Neural cell (in vitro differentiated cells): ENCODE data around the gene CCDC12. TPM values are rescaled to one million over a fixed set of nuclear protein-coding genes. Genes with fewer than 3 reads are reported as not detected.

Source experiments
- H2AFZ ChIP-seq: fragments of 200-600, 300-800 bp; sonication (generic), shearing (Covaris generic); 2 replicates; pipeline ENCODE4 v1.6.0; 2014; ENCODE audit warnings: low read depth, mild to moderate bottlenecking, antibody characterized with exemption, low read length, moderate library complexity
- H3F3A ChIP-seq: fragments of 200-600 bp; shearing (Covaris generic); 2 replicates; pipeline ENCODE4 v1.6.1; 2016; ENCODE audit warnings: mild to moderate bottlenecking, moderate library complexity, mixed read lengths, antibody characterized with exemption, low read length; ENCODE audit not compliant: insufficient read depth, poor library complexity, severe bottlenecking
- H3K27ac ChIP-seq: fragments of 200-600, 300-800 bp; sonication (generic), shearing (Covaris generic); 2 replicates; pipeline ENCODE4 v1.5.1; 2014; ENCODE audit warnings: mild to moderate bottlenecking, low read length, moderate library complexity
- H3K27me3 ChIP-seq: fragments of 300-800, 200-600 bp; sonication (generic), shearing (Covaris generic); 2 replicates; pipeline ENCODE4 v1.6.0; 2014; ENCODE audit warnings: mild to moderate bottlenecking, low read depth, low read length, moderate library complexity; ENCODE audit not compliant: insufficient read depth
- H3K36me3 ChIP-seq: fragments of 300-800, 200-600 bp; sonication (generic), shearing (Covaris generic); 2 replicates; pipeline ENCODE4 v1.5.1; 2014; ENCODE audit warnings: mild to moderate bottlenecking, antibody characterized with exemption, low read length, moderate library complexity; ENCODE audit not compliant: insufficient read depth
- H3K4me2 ChIP-seq: fragments of 300-800, 200-600 bp; sonication (generic), shearing (Covaris generic); 2 replicates; pipeline ENCODE4 v1.6.0; 2014; ENCODE audit warnings: mild to moderate bottlenecking, low read length
- H3K4me3 ChIP-seq: fragments of 300-800, 200-600 bp; sonication (generic), shearing (Covaris generic); 2 replicates; pipeline ENCODE4 v1.5.1; 2014; ENCODE audit warnings: mild to moderate bottlenecking, low read length, moderate library complexity
- H3K79me2 ChIP-seq: fragments of 200-600 bp; shearing (Covaris generic); replicated peaks from 2 replicates; pipeline ENCODE4 v1.6.0; 2014; ENCODE audit warnings: mild to moderate bottlenecking, low read length, moderate library complexity; ENCODE audit not compliant: insufficient read depth
- H3K9ac ChIP-seq: fragments of 300-800, 200-600 bp; sonication (generic), shearing (Covaris generic); 2 replicates; pipeline ENCODE4 v1.6.1; 2016; ENCODE audit warnings: mild to moderate bottlenecking, low read length, mixed read lengths
- H3K9me2 ChIP-seq: fragments of 200-600 bp; shearing (Covaris generic); 2 replicates; pipeline ENCODE4 v1.6.1; 2016; ENCODE audit warnings: mild to moderate bottlenecking, low read length, mixed read lengths; ENCODE audit not compliant: insufficient read depth
- H3K9me3 ChIP-seq: fragments of 200-600, 300-800 bp; sonication (generic), shearing (Covaris generic); 2 replicates; pipeline ENCODE4 v1.6.1; 2016; ENCODE audit warnings: mild to moderate bottlenecking, mixed run types, low read length, moderate library complexity, mixed read lengths
- H4K20me1 ChIP-seq: fragments of 200-600 bp; shearing (Covaris generic); 2 replicates; pipeline ENCODE4 v1.6.1; 2016; ENCODE audit warnings: mild to moderate bottlenecking, mixed run types; ENCODE audit not compliant: insufficient read depth
- CTCF ChIP-seq: fragments of 450-650 bp; IDR thresholded peaks from 2 replicates; pipeline ENCODE4 v1.5.1; 2014; ENCODE audit warnings: antibody characterized with exemption, mild to moderate bottlenecking, moderate library complexity; ENCODE audit not compliant: poor library complexity, severe bottlenecking
- EP300 ChIP-seq: fragments of 450-650 bp; conservative IDR thresholded peaks from 2 replicates; pipeline ENCODE4 v1.6.1; 2014; ENCODE audit warnings: antibody characterized with exemption, mild to moderate bottlenecking, moderate library complexity; ENCODE audit not compliant: poor library complexity, severe bottlenecking
- EZH2 ChIP-seq: fragments of 200-600, 300-800 bp; shearing (Covaris generic), sonication (generic); IDR thresholded peaks from 2 replicates; pipeline ENCODE4 v1.6.1; 2014; ENCODE audit warnings: antibody characterized with exemption, low read length, borderline replicate concordance, mild to moderate bottlenecking; ENCODE audit not compliant: insufficient read depth, poor library complexity, severe bottlenecking
- MXI1 ChIP-seq: fragments of 450-650 bp; conservative IDR thresholded peaks from 2 replicates; pipeline ENCODE4 v1.6.1; 2014; ENCODE audit warnings: antibody characterized with exemption, mild to moderate bottlenecking; ENCODE audit not compliant: poor library complexity, severe bottlenecking
- POLR2AphosphoS5 ChIP-seq: IDR thresholded peaks from 2 replicates; pipeline ENCODE4 v1.6.1; 2012
- RAD21 ChIP-seq: fragments of 450-650 bp; conservative IDR thresholded peaks from 2 replicates; pipeline ENCODE4 v1.6.1; 2014; ENCODE audit warnings: antibody characterized with exemption, mild to moderate bottlenecking, moderate library complexity
- SMC3 ChIP-seq: fragments of 450-650 bp; conservative IDR thresholded peaks from 2 replicates; pipeline ENCODE4 v1.6.1; 2014; ENCODE audit warnings: antibody characterized with exemption, mild to moderate bottlenecking, moderate library complexity; ENCODE audit not compliant: poor library complexity
- TAF1 ChIP-seq: IDR thresholded peaks from 2 replicates; pipeline ENCODE4 v1.6.1; 2012; ENCODE audit warnings: low read depth
- polyA plus RNA-seq: library from polyadenylated mRNA; depleted of rRNA; stranded (reverse); fragments of >200 nt; gene quantifications from 2 replicates; pipeline ENCODE4 v1.2.3, GENCODE V29; 2014
- TF ChIP-seq, protein P1 (sequence below): IDR thresholded peaks from 2 replicates; pipeline ENCODE4 v1.6.1; 2012; ENCODE audit warnings: borderline replicate concordance

The CCDC12 gene
- polyA plus RNA-seq, 1 donor from 2014 or later: 46.4 TPM

DNA sequence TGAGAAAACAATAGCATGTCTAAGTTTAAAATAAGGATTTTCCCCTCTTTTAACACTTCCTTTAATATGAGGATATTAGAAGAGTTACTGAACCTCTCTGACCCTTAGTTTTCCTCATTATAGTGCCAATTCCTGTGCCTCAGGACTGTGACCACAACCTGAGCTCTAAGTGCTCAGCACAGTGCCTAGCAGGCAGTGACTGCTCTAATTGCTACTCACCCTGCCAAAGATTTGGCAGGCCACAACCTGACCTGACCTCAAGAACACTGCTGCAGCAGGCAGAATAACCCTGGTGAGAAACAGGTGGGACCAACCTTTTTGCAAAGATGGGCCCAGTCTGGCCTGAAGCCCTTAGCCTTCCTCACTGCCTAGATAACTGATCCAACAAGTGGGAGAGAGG is 38.6 kb upstream of the CCDC12 start:
- no peaks in the 10 kb centered on the region for H3K79me2 ChIP-seq
- H3K27ac ChIP-seq: no peak overlapping the region
- TF ChIP-seq MXI1 (no peak), POLR2AphosphoS5 (no peak), CTCF (no peak), SMC3 (no peak), RAD21 (no peak), EP300 (no peak), TAF1 (no peak), EZH2 (no peak)
- TF ChIP-seq, protein P1, sequence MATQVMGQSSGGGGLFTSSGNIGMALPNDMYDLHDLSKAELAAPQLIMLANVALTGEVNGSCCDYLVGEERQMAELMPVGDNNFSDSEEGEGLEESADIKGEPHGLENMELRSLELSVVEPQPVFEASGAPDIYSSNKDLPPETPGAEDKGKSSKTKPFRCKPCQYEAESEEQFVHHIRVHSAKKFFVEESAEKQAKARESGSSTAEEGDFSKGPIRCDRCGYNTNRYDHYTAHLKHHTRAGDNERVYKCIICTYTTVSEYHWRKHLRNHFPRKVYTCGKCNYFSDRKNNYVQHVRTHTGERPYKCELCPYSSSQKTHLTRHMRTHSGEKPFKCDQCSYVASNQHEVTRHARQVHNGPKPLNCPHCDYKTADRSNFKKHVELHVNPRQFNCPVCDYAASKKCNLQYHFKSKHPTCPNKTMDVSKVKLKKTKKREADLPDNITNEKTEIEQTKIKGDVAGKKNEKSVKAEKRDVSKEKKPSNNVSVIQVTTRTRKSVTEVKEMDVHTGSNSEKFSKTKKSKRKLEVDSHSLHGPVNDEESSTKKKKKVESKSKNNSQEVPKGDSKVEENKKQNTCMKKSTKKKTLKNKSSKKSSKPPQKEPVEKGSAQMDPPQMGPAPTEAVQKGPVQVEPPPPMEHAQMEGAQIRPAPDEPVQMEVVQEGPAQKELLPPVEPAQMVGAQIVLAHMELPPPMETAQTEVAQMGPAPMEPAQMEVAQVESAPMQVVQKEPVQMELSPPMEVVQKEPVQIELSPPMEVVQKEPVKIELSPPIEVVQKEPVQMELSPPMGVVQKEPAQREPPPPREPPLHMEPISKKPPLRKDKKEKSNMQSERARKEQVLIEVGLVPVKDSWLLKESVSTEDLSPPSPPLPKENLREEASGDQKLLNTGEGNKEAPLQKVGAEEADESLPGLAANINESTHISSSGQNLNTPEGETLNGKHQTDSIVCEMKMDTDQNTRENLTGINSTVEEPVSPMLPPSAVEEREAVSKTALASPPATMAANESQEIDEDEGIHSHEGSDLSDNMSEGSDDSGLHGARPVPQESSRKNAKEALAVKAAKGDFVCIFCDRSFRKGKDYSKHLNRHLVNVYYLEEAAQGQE: no peak
- no peaks in the 10 kb centered on the region for H4K20me1 ChIP-seq
- no peaks in the 10 kb centered on the region for H3K9me2 ChIP-seq
- H3K4me3 ChIP-seq: no peak overlapping the region
- H3K9me3 ChIP-seq: no peaks in the 10 kb centered on the region
- H3F3A ChIP-seq: no peaks in the 10 kb centered on the region
- H3K4me2 ChIP-seq: no peak overlapping the region
- no peaks in the 10 kb centered on the region for H3K36me3 ChIP-seq
- no peak overlapping the region for H2AFZ ChIP-seq
- no peaks in the 10 kb centered on the region for H3K27me3 ChIP-seq
- H3K9ac ChIP-seq: no peak overlapping the region

- H3K9me3 ChIP-seq: no peaks in the 10 kb centered on the region
- TF ChIP-seq RAD21: no peak
- TF ChIP-seq SMC3: no peak
- no peak for TF ChIP-seq EP300
- TF ChIP-seq CTCF: no peak
- no peak for TF ChIP-seq TAF1
- TF ChIP-seq, protein P1: no peak
- H3K27me3 ChIP-seq: no peaks in the 10 kb centered on the region
- H3K27ac ChIP-seq: no peak overlapping the region
- no peaks in the 10 kb centered on the region for H3K79me2 ChIP-seq
- H3K9me2 ChIP-seq: no peaks in the 10 kb centered on the region
- no peak overlapping the region for H2AFZ ChIP-seq
- H3K36me3 ChIP-seq: no peaks in the 10 kb centered on the region
- no peak overlapping the region for H3K4me2 ChIP-seq
- H3F3A ChIP-seq: no peaks in the 10 kb centered on the region
- no peaks in the 10 kb centered on the region for H4K20me1 ChIP-seq
- no peak overlapping the region for H3K4me3 ChIP-seq
- no peak overlapping the region for H3K9ac ChIP-seq
Observed at GRCh38 chr3:47014036-47014435, 37.5 kb upstream of the CCDC12 start.
